Measurements from ENCODE around the gene DOK7.

The DOK7 gene

GRCh38 chr4:3476936-3477749, 14.0 kb downstream of the DOK7 start:
- DNase-seq = no peak

- no peak for DNase-seq
These were observed 14.8 kb downstream of the DOK7 start for GRCh38 chr4:3477750-3478430.

DNA sequence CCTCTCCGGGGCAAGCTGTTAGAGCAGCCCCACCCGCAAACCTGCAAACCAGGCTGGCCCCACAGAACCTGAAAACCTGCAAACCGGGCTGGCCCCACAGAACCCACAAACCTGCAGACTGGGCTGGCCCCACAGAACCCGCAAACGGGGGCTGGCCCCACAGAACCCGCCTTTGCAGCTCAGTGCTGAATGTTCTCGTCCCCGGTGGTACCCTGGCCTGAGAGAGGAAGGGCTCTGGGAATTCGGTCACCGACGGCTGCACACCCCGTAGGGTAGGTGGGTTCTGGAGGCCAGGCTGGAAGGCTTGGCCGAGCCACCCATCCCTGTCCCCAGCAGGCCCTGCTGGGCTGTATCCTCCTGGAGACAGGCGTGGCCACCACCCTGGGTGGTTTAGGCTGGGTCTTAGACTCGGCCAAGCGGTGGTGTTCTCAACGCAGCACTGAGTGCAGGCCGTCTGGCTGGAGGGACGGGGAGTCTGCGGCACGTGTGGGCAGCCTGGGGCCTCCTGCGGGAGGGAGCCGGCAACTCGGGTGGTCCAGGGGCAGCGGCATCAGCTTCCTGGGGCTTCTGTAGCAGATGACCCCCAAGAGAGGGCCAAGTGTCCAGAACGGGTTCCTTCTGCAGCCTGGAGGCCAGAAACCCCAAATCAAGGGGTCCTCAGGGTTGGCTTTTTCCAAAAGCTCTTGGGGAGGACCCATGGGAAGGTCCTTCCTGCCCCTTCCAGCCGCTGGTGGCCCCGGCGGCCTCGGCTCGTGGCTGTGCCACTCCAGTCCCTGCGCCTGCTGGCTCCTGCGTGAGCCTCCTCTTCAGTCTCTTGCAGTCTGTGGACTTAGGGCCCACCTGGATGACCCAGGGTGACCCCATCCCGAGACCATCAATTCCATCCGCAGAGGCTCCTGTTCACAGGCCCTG, 15.6 kb downstream of the DOK7 start:
- DNase-seq = no peak

GRCh38 chr4:3479358-3480101, 16.4 kb downstream of the DOK7 start:
- DNase-seq = no peak

DNA sequence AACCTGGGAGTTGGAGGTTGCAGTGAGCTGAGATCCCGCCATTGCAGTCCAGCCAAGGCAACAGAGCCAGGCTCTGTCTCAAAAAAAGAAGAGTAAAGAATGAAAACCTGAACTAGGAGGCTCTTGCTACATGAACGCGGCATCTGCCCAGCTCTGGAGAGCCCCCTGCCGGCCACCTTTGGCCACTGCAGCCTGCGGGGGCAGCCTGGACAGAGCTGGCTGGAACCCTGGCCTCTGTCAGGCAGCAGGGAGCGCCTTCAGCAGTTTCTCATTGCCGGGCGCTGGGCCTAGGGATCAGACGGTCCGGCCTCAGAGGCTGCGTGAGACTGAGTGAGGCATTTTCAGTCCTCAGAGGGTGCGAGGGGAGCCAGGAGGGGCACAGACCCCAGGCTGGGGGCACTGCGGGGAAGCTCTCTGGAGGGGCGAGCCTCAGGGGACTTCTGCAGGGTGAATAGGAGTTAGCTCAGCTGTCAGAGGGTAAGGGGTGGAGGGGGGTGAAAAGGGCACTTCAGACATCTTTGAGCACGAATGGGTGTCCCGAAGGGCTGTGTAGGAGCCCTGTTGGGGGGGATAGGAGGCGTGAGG, 17.5 kb downstream of the DOK7 start:
- peak; percentile 36 to 75 for DNase-seq

DNA sequence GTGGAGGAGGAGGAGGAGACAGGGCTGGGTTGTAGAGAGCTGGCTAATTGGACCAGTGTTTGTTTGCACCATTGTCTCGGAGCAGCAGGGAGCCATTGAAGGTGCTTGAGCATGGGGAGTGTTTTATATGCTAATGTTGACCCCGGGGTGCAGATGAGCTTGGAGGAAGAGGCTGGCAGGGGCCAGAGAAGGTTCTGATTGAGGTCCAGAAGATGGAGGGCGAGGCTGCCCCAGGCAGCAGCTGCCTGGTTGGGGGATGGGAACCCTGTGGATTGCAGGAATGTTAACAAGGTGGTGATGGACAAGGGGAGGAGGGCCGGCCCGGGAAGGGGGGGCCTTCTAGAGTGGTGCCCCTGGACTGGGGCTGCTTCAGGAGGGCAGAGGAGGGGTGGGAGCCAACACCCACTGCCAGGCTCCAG, 18.0 kb downstream of the DOK7 start:
- DNase-seq = no peak

GRCh38 chr4:3481783-3482393, 18.8 kb downstream of the DOK7 start:
- peak in 1 of 2 experiments; percentile 44 for DNase-seq

DNA sequence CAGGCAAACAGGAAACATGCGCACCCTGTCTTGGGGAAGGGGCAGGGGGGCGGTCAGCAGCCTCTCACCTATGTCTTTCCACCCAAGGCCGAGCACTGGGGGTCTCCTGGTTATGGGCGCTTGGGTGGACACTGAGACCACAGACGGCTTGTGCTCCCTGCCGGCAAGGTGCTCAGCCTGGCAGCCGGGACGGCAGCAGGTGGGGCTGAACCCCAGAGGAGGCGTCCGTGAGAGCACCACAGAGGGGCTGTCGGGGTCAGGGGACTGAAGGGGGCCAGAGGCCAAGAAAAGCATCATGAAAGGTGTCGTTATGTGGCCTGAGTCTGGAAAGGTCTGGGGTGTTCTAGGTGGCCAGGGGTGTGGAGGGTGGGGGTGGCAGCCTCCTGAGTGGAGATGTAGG, 19.6 kb downstream of the DOK7 start:
- no peak for DNase-seq

GRCh38 chr4:3483471-3483921, 20.4 kb downstream of the DOK7 start:
- DNase-seq = no peak

GRCh38 chr4:3484057-3484973, 21.2 kb downstream of the DOK7 start:
- peak; percentile 38 to 63 for DNase-seq

GRCh38 chr4:3485011-3485791, 22.1 kb downstream of the DOK7 start:
- DNase-seq = peak in 1 of 2 experiments; percentile 28

DNA sequence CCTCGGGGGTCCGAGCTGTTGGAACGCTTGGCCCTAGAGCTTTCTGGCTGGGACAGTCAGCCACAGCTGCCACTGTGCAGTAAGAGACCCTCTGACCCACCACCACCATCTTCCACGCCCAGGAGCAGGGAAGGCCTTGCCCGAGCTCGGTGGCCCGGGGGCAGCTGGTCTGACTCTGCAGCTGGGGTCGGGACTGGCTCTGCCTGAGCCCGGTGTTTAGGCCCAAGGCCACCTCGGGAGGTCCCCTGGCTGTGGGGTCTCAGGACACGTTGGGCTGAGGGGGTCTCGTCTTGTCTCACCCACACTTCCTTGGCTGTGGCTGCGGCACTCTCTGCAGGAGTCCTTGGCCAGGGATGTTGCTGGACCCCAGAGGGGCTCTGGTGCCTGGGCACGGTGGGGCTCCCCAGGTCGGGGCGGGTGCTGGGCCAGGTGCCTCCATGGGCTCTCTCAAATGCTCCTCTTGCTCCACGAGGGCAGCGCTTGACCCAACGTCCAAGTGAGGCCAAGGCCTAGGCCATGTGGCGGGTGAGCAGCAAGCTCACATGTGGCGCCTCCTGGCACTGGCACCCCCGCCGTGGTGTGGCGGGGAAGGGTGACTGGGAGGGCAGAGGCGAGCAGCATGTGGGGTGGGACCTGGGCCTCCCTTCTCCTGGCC, 22.9 kb downstream of the DOK7 start:
- no peak for DNase-seq

GRCh38 chr4:3486541-3487540, 23.7 kb downstream of the DOK7 start:
- DNase-seq = no peak

DNA sequence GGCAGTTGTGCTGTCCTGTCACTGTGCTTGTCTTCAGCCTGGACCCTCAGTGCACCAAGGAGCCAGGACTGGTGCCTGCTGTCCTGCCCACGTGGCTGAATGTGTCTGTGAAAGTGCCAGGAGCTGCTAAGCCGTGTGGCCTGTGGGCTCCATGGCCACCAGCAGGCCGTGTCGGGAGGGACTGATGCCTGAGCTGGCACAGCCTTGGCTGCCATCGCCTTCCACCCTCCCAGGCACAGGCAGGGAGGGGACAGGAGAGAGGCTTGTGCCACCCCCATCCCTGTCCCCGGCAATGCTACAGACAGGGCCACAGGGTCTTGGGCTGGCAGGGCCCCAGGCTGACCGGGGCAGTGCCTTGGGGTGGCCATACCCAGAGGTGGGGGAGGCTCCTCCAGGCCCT, 24.8 kb downstream of the DOK7 start:
- no peak for DNase-seq

DNA sequence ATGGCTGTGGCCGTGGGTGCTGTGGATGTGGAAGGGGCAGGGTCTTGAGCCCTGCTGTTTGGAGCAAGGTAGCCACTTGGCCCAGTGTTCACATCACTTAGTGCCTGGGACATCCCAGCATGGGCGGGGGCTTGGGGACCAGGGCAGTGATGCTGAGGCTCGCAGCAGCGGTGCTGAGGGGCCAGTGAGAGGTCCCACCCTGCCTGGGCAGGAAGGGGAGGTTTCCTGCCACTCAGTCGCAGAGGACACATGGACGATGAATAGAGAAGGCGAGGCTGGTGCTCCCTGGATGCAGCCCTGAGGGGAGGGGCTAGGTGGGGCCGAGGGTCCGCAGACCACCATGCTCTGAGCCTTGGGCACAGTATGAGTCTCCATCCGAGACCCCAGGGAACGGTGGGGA, 25.7 kb downstream of the DOK7 start:
- DNase-seq = no peak

DNA sequence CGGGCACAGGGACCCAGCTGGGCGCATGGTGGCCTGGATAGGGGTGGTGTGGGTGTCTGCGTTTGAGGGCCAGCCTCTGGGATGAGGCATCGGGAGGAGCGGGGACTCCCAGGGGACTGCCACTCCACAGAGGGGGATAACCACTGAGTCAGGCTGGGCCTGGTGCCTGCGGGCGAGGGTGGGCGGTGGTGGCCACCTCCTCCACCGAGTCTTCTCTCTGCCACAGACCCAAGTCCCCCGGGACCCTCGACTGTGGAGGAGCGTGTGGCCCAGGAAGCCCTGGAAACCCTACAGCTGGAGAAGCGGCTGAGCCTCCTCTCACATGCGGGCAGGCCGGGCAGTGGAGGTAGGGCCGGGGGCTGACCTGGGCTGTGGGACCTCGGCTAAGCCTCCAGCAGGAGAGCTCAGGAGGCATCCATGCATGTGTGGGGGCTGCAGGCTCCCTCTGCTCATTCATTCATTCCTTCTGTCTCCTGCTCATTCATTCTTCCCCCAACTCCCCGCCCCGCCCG, 26.4 kb downstream of the DOK7 start:
- DNase-seq = peak in 1 of 2 experiments; percentile 62

DNA sequence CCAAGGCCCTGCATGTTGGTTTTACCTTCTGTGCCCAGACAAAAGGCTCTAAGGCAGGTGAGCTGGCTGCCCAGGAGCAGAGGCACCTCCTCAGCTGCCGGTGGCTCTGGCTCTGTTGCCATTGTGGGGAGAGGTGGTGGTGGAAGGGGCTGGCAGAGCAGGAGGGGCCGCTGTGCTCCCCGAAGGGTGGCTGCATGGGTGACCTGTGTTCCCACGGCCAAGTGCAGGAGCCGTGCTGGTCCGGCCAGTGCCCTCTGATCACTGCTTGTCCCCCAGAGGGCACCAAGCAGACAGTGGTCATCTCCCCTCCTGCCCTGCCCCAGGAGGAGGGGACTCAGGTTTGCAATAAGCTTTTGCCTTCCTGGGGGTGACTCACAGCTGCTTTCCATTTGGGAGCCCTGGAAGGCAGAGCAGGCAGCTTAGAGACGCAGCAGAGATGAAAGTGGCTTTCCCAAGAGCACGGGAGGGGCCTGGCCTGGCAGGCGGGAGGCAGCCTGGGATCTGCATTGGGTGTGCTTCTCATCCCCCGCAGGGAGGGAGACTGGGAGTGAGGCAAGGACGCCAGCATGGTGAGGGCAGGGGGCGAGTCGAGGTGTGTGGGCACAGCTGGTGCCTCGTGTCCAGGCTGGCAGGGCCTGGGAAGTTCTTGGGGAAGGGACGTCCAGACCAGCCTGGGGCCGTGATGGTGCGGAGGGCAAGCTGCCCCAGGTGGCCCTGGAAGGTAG, 28.7 kb downstream of the DOK7 start:
- DNase-seq = no peak
